ENCODE measurements around the gene OVOL1.

Gene OVOL1

GRCh38 chr11:65794570-65795510 lies 8.0 kb downstream of the OVOL1 start:
- H3K9ac ChIP-seq (ENCODE audit: low read length) = no peak overlapping the region

GRCh38 chr11:65796726-65797601 lies 10.1 kb downstream of the OVOL1 start:
- Histone ChIP-seq H3K27me3 (ENCODE audit: control insufficient read depth in 1 of 2, insufficient read depth in 2 of 2, low read length in 2 of 2) (peaks cover 18 to 40% of the 10 kb centered on the region in 2 donors), H3K4me1 (ENCODE audit: insufficient read depth, low read length) (no peaks in the 10 kb centered on the region), H3K9ac (ENCODE audit: low read length) (no peak overlapping the region), H3K9me3 (ENCODE audit: low read length) (no peaks in the 10 kb centered on the region), H3K27ac (ENCODE audit: low read depth, low read length) (no peak overlapping the region), H3K36me3 (ENCODE audit: insufficient read depth, low read length) (no peaks in the 10 kb centered on the region), H3K4me3 (ENCODE audit: low read depth in 1 of 2, low read length in 2 of 2) (no peak overlapping the region)

More at GRCh38 chr11:65794570-65795510, 8.0 kb downstream of the OVOL1 start:
- no peaks in the 10 kb centered on the region for H3K36me3 ChIP-seq (ENCODE audit: insufficient read depth, low read length)
- no peak overlapping the region for H3K27ac ChIP-seq (ENCODE audit: low read depth, low read length)
- H3K27me3 ChIP-seq (ENCODE audit: control insufficient read depth in 1 of 2, insufficient read depth in 2 of 2, low read length in 2 of 2) = peaks cover 15 to 27% of the 10 kb centered on the region in 2 donors
- H3K4me3 ChIP-seq (ENCODE audit: low read depth in 1 of 2, low read length in 2 of 2) = no peak overlapping the region
- H3K9me3 ChIP-seq (ENCODE audit: low read length) = no peaks in the 10 kb centered on the region
- no peaks in the 10 kb centered on the region for H3K4me1 ChIP-seq (ENCODE audit: insufficient read depth, low read length)

DNA sequence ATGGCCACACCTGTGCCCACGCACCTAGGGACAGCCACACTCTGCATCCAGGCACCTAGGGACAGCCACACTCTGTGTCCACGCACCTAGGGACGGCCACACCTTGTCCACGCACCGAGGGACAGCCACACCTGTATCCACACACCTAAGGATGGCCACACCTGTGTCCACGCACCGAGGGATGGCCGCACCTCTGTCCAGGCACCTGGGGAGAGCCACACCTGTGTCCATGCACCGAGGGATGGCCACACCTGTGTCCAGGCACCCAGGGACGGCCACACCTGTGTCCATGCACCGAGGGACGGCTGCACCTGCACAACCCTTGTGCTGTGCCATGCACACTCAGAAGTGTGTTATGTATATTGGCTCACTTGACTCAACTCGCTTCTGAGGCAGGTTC lies 10.8 kb downstream of the OVOL1 start:
- no peak overlapping the region for H3K27ac ChIP-seq (ENCODE audit: low read depth, low read length)
- H3K4me1 ChIP-seq (ENCODE audit: insufficient read depth, low read length) = no peaks in the 10 kb centered on the region
- peaks cover 18 to 45% of the 10 kb centered on the region in 2 donors for H3K27me3 ChIP-seq (ENCODE audit: control insufficient read depth in 1 of 2, insufficient read depth in 2 of 2, low read length in 2 of 2)
- H3K9me3 ChIP-seq (ENCODE audit: low read length) = no peaks in the 10 kb centered on the region
- no peak overlapping the region for H3K4me3 ChIP-seq (ENCODE audit: low read depth in 1 of 2, low read length in 2 of 2)
- no peaks in the 10 kb centered on the region for H3K36me3 ChIP-seq (ENCODE audit: insufficient read depth, low read length)
- no peak overlapping the region for H3K9ac ChIP-seq (ENCODE audit: low read length)

GRCh38 chr11:65798882-65799281 lies 12.0 kb downstream of the OVOL1 start:
- peaks cover 28 to 52% of the 10 kb centered on the region in 2 donors for H3K27me3 ChIP-seq (ENCODE audit: control insufficient read depth in 1 of 2, insufficient read depth in 2 of 2, low read length in 2 of 2)
- no peaks in the 10 kb centered on the region for H3K36me3 ChIP-seq (ENCODE audit: insufficient read depth, low read length)
- no peak overlapping the region for H3K9ac ChIP-seq (ENCODE audit: low read length)
- H3K27ac ChIP-seq (ENCODE audit: low read depth, low read length) = no peak overlapping the region
- H3K9me3 ChIP-seq (ENCODE audit: low read length) = no peaks in the 10 kb centered on the region
- no peak overlapping the region for H3K4me3 ChIP-seq (ENCODE audit: low read depth in 1 of 2, low read length in 2 of 2)
- H3K4me1 ChIP-seq (ENCODE audit: insufficient read depth, low read length) = no peaks in the 10 kb centered on the region

DNA sequence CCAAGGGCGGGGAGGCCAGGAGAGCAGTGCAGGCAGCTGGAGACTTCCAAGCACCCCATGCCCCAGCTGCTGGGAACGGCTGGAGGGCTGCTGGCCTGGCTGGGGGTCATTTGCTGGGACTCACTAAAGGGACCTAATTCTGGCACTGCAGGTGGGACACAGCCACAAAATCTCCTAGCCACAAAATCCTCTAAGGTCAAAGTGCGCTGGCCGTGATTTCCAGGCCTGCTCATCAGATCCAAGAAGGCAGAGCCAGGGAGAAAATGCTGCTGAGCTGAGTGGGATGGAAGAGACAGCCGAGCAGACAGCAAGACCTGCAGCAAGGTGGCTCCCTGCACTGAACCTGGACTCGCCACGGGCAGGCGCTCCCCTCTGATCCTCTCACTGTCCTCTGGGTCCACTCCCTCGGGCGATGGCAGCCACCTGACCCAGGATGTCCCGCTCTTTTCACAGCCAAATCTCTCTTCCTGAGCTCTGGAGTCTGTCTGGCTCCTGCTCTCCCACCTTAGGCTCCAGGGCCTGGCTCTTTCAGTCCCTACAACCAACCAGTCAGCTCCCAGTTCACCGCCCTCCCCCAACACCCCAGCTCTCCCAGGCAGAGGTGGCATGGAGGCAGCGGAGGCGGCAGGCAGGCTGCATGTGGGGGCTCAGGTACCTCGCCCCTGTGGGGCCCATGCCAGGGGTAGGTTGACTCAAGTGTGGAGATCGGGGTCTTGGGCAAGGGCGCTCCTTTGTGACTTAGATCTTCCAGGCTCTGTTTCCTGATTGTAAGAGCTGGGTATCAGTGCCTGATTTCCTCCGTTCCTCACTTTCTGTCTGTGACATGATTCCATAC lies 14.5 kb downstream of the OVOL1 start:
- no peak overlapping the region for H3K9ac ChIP-seq (ENCODE audit: low read length)
- no peaks in the 10 kb centered on the region for H3K9me3 ChIP-seq (ENCODE audit: low read length)
- no peak overlapping the region for H3K4me3 ChIP-seq (ENCODE audit: low read depth in 1 of 2, low read length in 2 of 2)
- no peaks in the 10 kb centered on the region for H3K36me3 ChIP-seq (ENCODE audit: insufficient read depth, low read length)
- no peak overlapping the region for H3K27ac ChIP-seq (ENCODE audit: low read depth, low read length)
- no peaks in the 10 kb centered on the region for H3K4me1 ChIP-seq (ENCODE audit: insufficient read depth, low read length)
- peaks cover 32 to 59% of the 10 kb centered on the region in 2 donors for H3K27me3 ChIP-seq (ENCODE audit: control insufficient read depth in 1 of 2, insufficient read depth in 2 of 2, low read length in 2 of 2)

DNA sequence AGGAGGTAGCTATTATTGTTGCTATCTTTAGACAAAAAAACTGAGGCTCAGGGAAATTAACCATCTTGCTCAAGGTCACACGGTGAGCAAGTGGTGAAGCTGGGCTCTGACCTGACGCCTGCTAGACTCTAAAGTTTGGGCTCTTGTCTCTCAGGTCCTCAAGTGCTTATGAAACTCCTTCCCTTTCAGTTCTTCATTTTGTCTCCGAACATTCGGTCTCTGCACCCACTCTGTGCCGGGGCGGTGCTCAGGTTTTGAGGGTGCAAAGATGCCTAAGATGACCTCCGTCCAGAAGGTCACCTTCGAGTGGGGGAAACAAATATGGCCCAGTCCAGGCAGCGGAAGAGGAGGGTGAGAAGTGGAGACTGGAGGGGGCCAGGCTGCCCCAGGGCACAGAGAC lies 16.0 kb downstream of the OVOL1 start:
- Histone ChIP-seq H3K9me3 (ENCODE audit: low read length) (no peaks in the 10 kb centered on the region), H3K27me3 (ENCODE audit: control insufficient read depth in 1 of 2, insufficient read depth in 2 of 2, low read length in 2 of 2) (peaks cover 23 to 51% of the 10 kb centered on the region in 2 donors), H3K27ac (ENCODE audit: low read depth, low read length) (no peak overlapping the region), H3K4me1 (ENCODE audit: insufficient read depth, low read length) (no peaks in the 10 kb centered on the region), H3K36me3 (ENCODE audit: insufficient read depth, low read length) (no peaks in the 10 kb centered on the region), H3K4me3 (ENCODE audit: low read depth in 1 of 2, low read length in 2 of 2) (no peak overlapping the region), H3K9ac (ENCODE audit: low read length) (no peak overlapping the region)

- no peak overlapping the region for H3K27ac ChIP-seq (ENCODE audit: low read depth, low read length)
- no peak overlapping the region for H3K9ac ChIP-seq (ENCODE audit: low read length)
- no peak overlapping the region for H3K4me3 ChIP-seq (ENCODE audit: low read depth in 1 of 2, low read length in 2 of 2)
- no peaks in the 10 kb centered on the region for H3K36me3 ChIP-seq (ENCODE audit: insufficient read depth, low read length)
- H3K4me1 ChIP-seq (ENCODE audit: insufficient read depth, low read length) = no peaks in the 10 kb centered on the region
- no peaks in the 10 kb centered on the region for H3K9me3 ChIP-seq (ENCODE audit: low read length)
- peaks cover 17 to 42% of the 10 kb centered on the region in 2 donors for H3K27me3 ChIP-seq (ENCODE audit: control insufficient read depth in 1 of 2, insufficient read depth in 2 of 2, low read length in 2 of 2)
Measured at GRCh38 chr11:65803797-65804492, 17.1 kb downstream of the OVOL1 start.

GRCh38 chr11:65806979-65807378 lies 20.1 kb downstream of the OVOL1 start:
- Histone ChIP-seq H3K4me1 (ENCODE audit: insufficient read depth, low read length) (no peaks in the 10 kb centered on the region), H3K27ac (ENCODE audit: low read depth, low read length) (no peak overlapping the region), H3K4me3 (ENCODE audit: low read depth in 1 of 2, low read length in 2 of 2) (no peak overlapping the region), H3K36me3 (ENCODE audit: insufficient read depth, low read length) (no peaks in the 10 kb centered on the region), H3K27me3 (ENCODE audit: control insufficient read depth in 1 of 2, insufficient read depth in 2 of 2, low read length in 2 of 2) (peaks cover 13 to 23% of the 10 kb centered on the region in 2 donors), H3K9ac (ENCODE audit: low read length) (no peak overlapping the region), H3K9me3 (ENCODE audit: low read length) (no peaks in the 10 kb centered on the region)

DNA sequence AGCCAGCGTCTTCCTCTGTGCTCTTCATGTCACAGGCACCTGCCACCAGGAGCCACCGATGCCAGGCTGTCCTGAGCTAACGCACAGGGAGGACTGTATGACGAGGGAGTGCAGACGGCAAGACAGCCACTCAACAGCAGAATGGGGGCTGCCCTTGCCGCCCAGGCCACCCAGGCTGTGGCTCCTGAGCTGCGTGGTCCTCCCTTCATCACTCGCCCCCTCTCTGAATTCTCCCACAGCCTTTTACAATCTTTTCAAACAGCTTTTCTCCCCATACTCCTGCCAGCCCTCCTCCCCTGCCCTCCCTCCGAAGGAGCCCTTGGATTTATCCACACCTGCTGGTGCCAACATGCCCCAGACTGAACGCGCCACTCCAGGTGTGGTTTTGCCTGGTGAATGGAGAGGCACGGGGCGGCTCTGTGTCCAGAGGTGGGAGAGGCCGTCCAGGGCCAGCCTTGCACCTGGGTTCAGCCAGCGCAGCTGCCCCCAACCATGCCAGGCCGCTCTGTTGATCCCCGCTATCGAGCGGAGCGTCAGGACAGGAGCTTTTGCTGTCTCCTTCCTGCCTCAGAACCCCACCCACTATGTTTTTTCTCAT lies 22.0 kb downstream of the OVOL1 start:
- Histone ChIP-seq H3K9ac (ENCODE audit: low read length) (no peak overlapping the region), H3K27ac (ENCODE audit: low read depth, low read length) (no peak overlapping the region), H3K9me3 (ENCODE audit: low read length) (no peaks in the 10 kb centered on the region), H3K36me3 (ENCODE audit: insufficient read depth, low read length) (no peaks in the 10 kb centered on the region), H3K4me1 (ENCODE audit: insufficient read depth, low read length) (no peaks in the 10 kb centered on the region), H3K4me3 (ENCODE audit: low read depth in 1 of 2, low read length in 2 of 2) (no peak overlapping the region), H3K27me3 (ENCODE audit: control insufficient read depth in 1 of 2, insufficient read depth in 2 of 2, low read length in 2 of 2) (peaks cover 4 to 7% of the 10 kb centered on the region in 2 donors)

GRCh38 chr11:65809496-65809895 lies 22.6 kb downstream of the OVOL1 start:
- no peaks in the 10 kb centered on the region for H3K9me3 ChIP-seq (ENCODE audit: low read length)
- no peaks in the 10 kb centered on the region for H3K36me3 ChIP-seq (ENCODE audit: insufficient read depth, low read length)
- H3K27ac ChIP-seq (ENCODE audit: low read depth, low read length) = no peak overlapping the region
- no peak overlapping the region for H3K4me3 ChIP-seq (ENCODE audit: low read depth in 1 of 2, low read length in 2 of 2)
- no peak overlapping the region for H3K9ac ChIP-seq (ENCODE audit: low read length)
- H3K4me1 ChIP-seq (ENCODE audit: insufficient read depth, low read length) = peaks cover 1% of the 10 kb centered on the region
- peaks cover 0 to under 1% of the 10 kb centered on the region in 2 donors for H3K27me3 ChIP-seq (ENCODE audit: control insufficient read depth in 1 of 2, insufficient read depth in 2 of 2, low read length in 2 of 2)
